SK-N-SH (cell line): ENCODE measurements around the gene CEP112. TPM values are rescaled to one million over a fixed set of nuclear protein-coding genes. Genes with fewer than 3 reads are reported as not detected.

Experiments used
- CTCF ChIA-PET: fragments of 300-600, 350-600 bp; formaldehyde crosslinking; extraction: SDS; loops from one replicate; lab custom pipeline; 2021; lab: Yijun Ruan, JAX
- POLR2A ChIA-PET: fragments of 350-600 bp; sonication (Branson Sonifier 250); formaldehyde crosslinking; extraction: SDS; loops from one replicate; lab custom pipeline; 2020; ENCODE audit warnings: antibody characterized with exemption, inconsistent platforms; lab: Yijun Ruan, JAX
- DNase-seq: peaks from one replicate; pipeline ENCODE4 v3.0.0; 2012
- H2AFZ ChIP-seq: fragments of 200-600 bp; sonication (generic); 2 replicates; pipeline ENCODE4 v1.8.1; 2016; ENCODE audit warnings: antibody characterized with exemption, mild to moderate bottlenecking, low read depth
- H3F3A ChIP-seq: fragments of 200-600 bp; sonication (generic); replicated peaks from 2 replicates; pipeline ENCODE3; 2016; ENCODE audit warnings: antibody characterized with exemption, mild to moderate bottlenecking; ENCODE audit not compliant: insufficient read depth
- H3K27ac ChIP-seq, 2 experiments: fragments of 200-500 bp in 1 of 2; fragments of 200-600 bp in 1 of 2; sonication (Bioruptor generic) in 1 of 2; sonication (generic), shearing (Covaris generic) in 1 of 2; 2 replicates each; pipeline versions ENCODE4 v1.5.1 to v1.6.1; 2014 to 2016; ENCODE audit warnings: low read depth in 2 of 2, inconsistent platforms in 1 of 2, low read length in 1 of 2, mild to moderate bottlenecking in 1 of 2, mixed read lengths in 1 of 2
- H3K27me3 ChIP-seq: fragments of 200-600 bp; sonication (generic), shearing (Covaris generic); 2 replicates; pipeline ENCODE4 v1.6.1; 2016; ENCODE audit warnings: mixed run types; ENCODE audit not compliant: insufficient read depth
- H3K36me3 ChIP-seq, 2 experiments: fragments of 200-500 bp in 1 of 2; fragments of 200-600 bp in 1 of 2; sonication (Bioruptor generic) in 1 of 2; sonication (generic) in 1 of 2; replicated peaks in 1 of 2; 2 replicates each; pipeline versions ENCODE3 to v1.5.1; 2014 to 2016; ENCODE audit warnings: low read length in 1 of 2, mild to moderate bottlenecking in 1 of 2; ENCODE audit not compliant: insufficient read depth in 2 of 2, control insufficient read depth in 1 of 2
- H3K4me1 ChIP-seq, 2 experiments: fragments of 200-500 bp in 1 of 2; fragments of 200-600 bp in 1 of 2; sonication (Bioruptor generic) in 1 of 2; sonication (generic), shearing (Covaris generic) in 1 of 2; 2 replicates each; pipeline versions ENCODE4 v1.5.1 to v1.6.1; 2014 to 2016; ENCODE audit warnings: low read depth in 1 of 2, low read length in 1 of 2, mixed run types in 1 of 2; ENCODE audit not compliant: insufficient read depth in 2 of 2, control insufficient read depth in 1 of 2
- H3K4me2 ChIP-seq: fragments of 200-600 bp; sonication (generic), shearing (Covaris generic); 2 replicates; pipeline ENCODE4 v1.6.1; 2017; ENCODE audit warnings: mixed run types
- H3K4me3 ChIP-seq, 2 experiments: fragments of 200-500 bp in 1 of 2; fragments of 200-600 bp in 1 of 2; sonication (Bioruptor generic) in 1 of 2; sonication (generic), shearing (Covaris generic) in 1 of 2; 2 replicates each; pipeline versions ENCODE4 v1.5.1 to v1.8.1; 2014 to 2016; ENCODE audit warnings: low read depth in 2 of 2, inconsistent platforms in 1 of 2, low read length in 1 of 2, mild to moderate bottlenecking in 1 of 2, mixed read lengths in 1 of 2, moderate library complexity in 1 of 2
- H3K79me2 ChIP-seq: fragments of 200-600 bp; sonication (generic); 2 replicates; pipeline ENCODE4 v1.8.1; 2017; ENCODE audit warnings: mild to moderate bottlenecking; ENCODE audit not compliant: insufficient read depth
- H3K9ac ChIP-seq: fragments of 200-600 bp; sonication (generic); 2 replicates; pipeline ENCODE4 v1.6.1; 2017; ENCODE audit warnings: mixed run types
- H3K9me2 ChIP-seq: fragments of 200-600 bp; sonication (generic); 2 replicates; pipeline ENCODE4 v1.6.1; 2017; ENCODE audit warnings: mixed run types
- H3K9me3 ChIP-seq: fragments of 200-600 bp; sonication (generic); 2 replicates; pipeline ENCODE4 v1.6.1; 2017; ENCODE audit warnings: mixed run types, mild to moderate bottlenecking, moderate library complexity
- H4K20me1 ChIP-seq: fragments of 200-600 bp; sonication (generic); 2 replicates; pipeline ENCODE4 v1.6.1; 2017; ENCODE audit warnings: mild to moderate bottlenecking, mixed run types; ENCODE audit not compliant: insufficient read depth
- CHD2 ChIP-seq: fragments of 150-350 bp; IDR thresholded peaks from 2 replicates; pipeline ENCODE4 v1.6.1; 2018; ENCODE audit warnings: low read length; ENCODE audit not compliant: partially characterized antibody
- CTCF ChIP-seq: fragments of 200-600 bp; sonication (generic); IDR thresholded peaks from 2 replicates; pipeline ENCODE4 v1.6.1; 2017; ENCODE audit warnings: antibody characterized with exemption, mild to moderate bottlenecking, moderate library complexity
- ELF1 ChIP-seq: IDR thresholded peaks from 2 replicates; pipeline ENCODE4 v1.4.0; 2012
- EZH2phosphoT487 ChIP-seq: fragments of 200-600 bp; sonication (generic); IDR thresholded peaks from 2 replicates; pipeline ENCODE4 v1.6.1; 2017; ENCODE audit warnings: low read depth, mixed run types, mild to moderate bottlenecking, antibody characterized with exemption, moderate library complexity, borderline replicate concordance
- FOXJ3 ChIP-seq: sonication (generic); formaldehyde crosslinking; IDR thresholded peaks from 2 replicates; pipeline ENCODE4 v1.5.1; 2020; ENCODE audit warnings: mild to moderate bottlenecking, missing genetic modification reagents
- JUND ChIP-seq: IDR thresholded peaks from 2 replicates; pipeline ENCODE4 v1.4.0; 2012
- MAX ChIP-seq: IDR thresholded peaks from 2 replicates; pipeline ENCODE4 v1.4.0; 2012; ENCODE audit warnings: low read depth
- WGBS: methylation state at CpG from one replicate; pipeline ENCODE4 v1.1.6; 2017; ENCODE audit warnings: low lambda C conversion rate; 5-methylcytosine and 5-hydroxymethylcytosine counted together
- polyA plus RNA-seq, 3 experiments: library from polyadenylated mRNA; depleted of rRNA; stranded (reverse); fragments of >200 nt; gene quantifications; 2 replicates each; pipeline ENCODE4 v1.2.3, GENCODE V29; 2012
- TF ChIP-seq, protein P1 (sequence below): IDR thresholded peaks from 2 replicates; pipeline ENCODE4 v1.4.0; 2012; ENCODE audit warnings: low read depth, borderline replicate concordance

CEP112 gene
- polyA plus RNA-seq, 1 of the 3 experiments (the other 2 are of a cell fraction): 7.9 TPM

- TF ChIP-seq, protein P1, sequence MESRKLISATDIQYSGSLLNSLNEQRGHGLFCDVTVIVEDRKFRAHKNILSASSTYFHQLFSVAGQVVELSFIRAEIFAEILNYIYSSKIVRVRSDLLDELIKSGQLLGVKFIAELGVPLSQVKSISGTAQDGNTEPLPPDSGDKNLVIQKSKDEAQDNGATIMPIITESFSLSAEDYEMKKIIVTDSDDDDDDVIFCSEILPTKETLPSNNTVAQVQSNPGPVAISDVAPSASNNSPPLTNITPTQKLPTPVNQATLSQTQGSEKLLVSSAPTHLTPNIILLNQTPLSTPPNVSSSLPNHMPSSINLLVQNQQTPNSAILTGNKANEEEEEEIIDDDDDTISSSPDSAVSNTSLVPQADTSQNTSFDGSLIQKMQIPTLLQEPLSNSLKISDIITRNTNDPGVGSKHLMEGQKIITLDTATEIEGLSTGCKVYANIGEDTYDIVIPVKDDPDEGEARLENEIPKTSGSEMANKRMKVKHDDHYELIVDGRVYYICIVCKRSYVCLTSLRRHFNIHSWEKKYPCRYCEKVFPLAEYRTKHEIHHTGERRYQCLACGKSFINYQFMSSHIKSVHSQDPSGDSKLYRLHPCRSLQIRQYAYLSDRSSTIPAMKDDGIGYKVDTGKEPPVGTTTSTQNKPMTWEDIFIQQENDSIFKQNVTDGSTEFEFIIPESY: no peak
- TF ChIP-seq ELF1: no peak
- no peak for TF ChIP-seq MAX
Measured at GRCh38 chr17:66185862-66186261, 6.1 kb downstream of the CEP112 start (continued).

DNA sequence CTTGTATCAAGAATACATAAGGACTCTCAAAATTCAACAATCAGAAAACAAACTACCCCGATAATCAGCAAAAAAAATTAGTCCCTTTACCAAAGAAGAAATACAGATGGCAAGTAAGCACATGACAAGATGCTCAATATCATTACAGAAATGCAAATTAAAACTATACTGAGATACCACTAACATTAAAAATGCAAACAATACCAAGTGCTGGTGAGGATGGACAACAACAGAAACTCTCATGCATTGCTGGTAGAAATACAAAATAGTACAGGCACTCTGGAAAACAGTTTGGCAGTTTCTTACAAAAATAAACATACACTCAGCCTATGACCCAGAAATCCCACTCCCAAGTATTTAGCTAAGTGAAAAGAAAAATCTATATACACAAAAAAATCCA, 7.5 kb downstream of the CEP112 start:
- Histone ChIP-seq H3K4me2 (no peak overlapping the region), H3K9me2 (no peaks in the 10 kb centered on the region), H3K27ac (no peak overlapping the region), H3K4me3 (no peak overlapping the region), H3K36me3 (peaks cover 27 to 39% of the 10 kb centered on the region in 2 experiments), H3F3A (no peaks in the 10 kb centered on the region), H2AFZ (no peak overlapping the region), H3K9ac (no peak overlapping the region), H3K27me3 (no peaks in the 10 kb centered on the region), H4K20me1 (no peaks in the 10 kb centered on the region), H3K4me1 (no peaks in the 10 kb centered on the region), H3K79me2 (peaks cover 34% of the 10 kb centered on the region), H3K9me3 (peaks cover 7% of the 10 kb centered on the region; the same call in 1 of the 2 replicates)
- 96% methylated on average over 1 of the region's 1 CpG for WGBS
- CTCF ChIA-PET: interaction anchor here (0.6 to 1.2 kb wide), 4 partner anchors 11 to 952 kb away, joined by 3 to 4 read pairs (median 4); no protein-coding TSS in a partner anchor
- TF ChIP-seq CHD2 (no peak), MAX (no peak), CTCF (no peak)
- no peak for DNase-seq
- POLR2A ChIA-PET: no interaction called here

DNA sequence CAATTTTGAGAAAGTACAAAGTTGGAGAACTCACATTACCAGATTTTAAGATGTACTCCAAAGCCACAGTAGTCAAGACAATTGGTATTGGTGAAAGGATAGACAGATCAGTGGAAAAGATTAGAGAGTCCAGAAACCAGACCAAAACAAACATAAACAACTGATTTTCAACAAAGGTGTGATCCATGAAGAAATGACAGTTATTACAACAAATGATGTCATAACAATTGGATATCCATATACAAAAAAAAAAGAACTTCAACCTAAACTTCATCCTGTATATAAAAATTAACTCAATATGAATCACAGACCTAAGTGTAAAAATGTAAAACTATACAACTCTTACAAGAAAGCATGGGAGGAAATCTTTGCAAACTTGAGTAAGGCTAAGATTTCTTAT, 8.4 kb downstream of the CEP112 start:
- H3K9me3 ChIP-seq: peaks cover 10% of the 10 kb centered on the region; the same call in 1 of the 2 replicates
- peaks cover 25% of the 10 kb centered on the region for H3K79me2 ChIP-seq
- ChIA-PET CTCF (interaction anchor here (0.6 to 1.2 kb wide), 3 partner anchors 17 to 628 kb away, joined by 3 to 4 read pairs (median 3); no protein-coding TSS in a partner anchor), POLR2A (no interaction called here)
- TF ChIP-seq JUND (no peak), EZH2phosphoT487 (no peak), FOXJ3 (CRISPR knock-in tag) (no peak), ELF1 (no peak)
- H3K36me3 ChIP-seq: peaks cover 27 to 48% of the 10 kb centered on the region in 2 experiments
- H3K9ac ChIP-seq: no peak overlapping the region
- H2AFZ ChIP-seq: no peak overlapping the region
- no peak for DNase-seq
- H3K27me3 ChIP-seq: no peaks in the 10 kb centered on the region
- no peaks in the 10 kb centered on the region for H3K4me1 ChIP-seq
- H3K4me3 ChIP-seq: no peak overlapping the region
- H3K9me2 ChIP-seq: no peaks in the 10 kb centered on the region
- no peak overlapping the region for H3K27ac ChIP-seq
- H3F3A ChIP-seq: no peaks in the 10 kb centered on the region
- H4K20me1 ChIP-seq: no peaks in the 10 kb centered on the region
- no peak overlapping the region for H3K4me2 ChIP-seq
